Panc1 (cell line): ENCODE results near the gene PFN3.

Source experiments
- CTCF ChIP-seq: fragments of 450-650 bp; IDR thresholded peaks from 2 replicates; pipeline ENCODE4 v1.5.1; 2017; ENCODE audit warnings: mild to moderate bottlenecking
- REST ChIP-seq, 2 experiments: IDR thresholded peaks; 2 replicates each; pipeline ENCODE4 v1.6.1; 2011 to 2012; ENCODE audit warnings: low read depth in 2 of 2, control low read depth in 1 of 2, low read length in 1 of 2, mild to moderate bottlenecking in 1 of 2, moderate library complexity in 1 of 2; ENCODE audit not compliant: insufficient read depth in 1 of 2

GRCh38 chr5:177427919-177428573, 27.6 kb upstream of the PFN3 start:
- no peak for TF ChIP-seq REST (IDR thresholded peaks at IDR 0.05; ENCODE audit: insufficient read depth in 1 of 2, low read depth in 2 of 2, low read length in 1 of 2)
- TF ChIP-seq CTCF = no peak
